Testis (tissue), 3 donors: ENCODE measurements around the gene TULP1. TPM values are rescaled to one million over a fixed set of nuclear protein-coding genes. Genes with fewer than 3 reads are reported as not detected.

ENCODE experiments used
- DNase-seq: peaks from one replicate; pipeline ENCODE4 v3.0.0-alpha.2; 2019
- H3K27ac ChIP-seq, 2 donors: fragments of 200-600 bp; sonication (generic); one replicate each; pipeline ENCODE4 v1.5.1; 2019
- H3K27me3 ChIP-seq: fragments of 200-600 bp; sonication (generic); one replicate; pipeline ENCODE4 v1.5.1; 2019
- H3K36me3 ChIP-seq: fragments of 200-600 bp; sonication (generic); one replicate; pipeline ENCODE4 v1.5.1; 2017; ENCODE audit warnings: low read depth; ENCODE audit errors: missing control alignments
- H3K4me1 ChIP-seq: fragments of 200-600 bp; sonication (generic); one replicate; pipeline ENCODE4 v1.5.1; 2019
- H3K4me3 ChIP-seq, 2 donors: fragments of 200-600 bp; sonication (generic); one replicate each; pipeline ENCODE4 v1.5.1; 2017 to 2019
- H3K9me3 ChIP-seq: fragments of 200-600 bp; sonication (generic); one replicate; pipeline ENCODE4 v1.5.1; 2017
- POLR2A ChIP-seq: fragments of 450-650 bp; IDR thresholded peaks from one replicate; pipeline ENCODE4 v1.6.1; 2017; ENCODE audit warnings: antibody characterized with exemption, mild to moderate bottlenecking, moderate library complexity
- WGBS, 2 donors: methylation state at CpG; one replicate each; pipeline ENCODE4 v1.1.5; 2018; 5-methylcytosine and 5-hydroxymethylcytosine counted together
- intact Hi-C: fragments of 100-400 bp; cut with DNase I; formaldehyde crosslinking; loops from one replicate; pipeline ENCODE4 v1.15.1; 2023; ENCODE audit warnings: low total_unique reads
- polyA plus RNA-seq: library from polyadenylated mRNA; stranded (reverse); fragments of 350-450 nt; fragmentation: Illumina TruSeq; extraction: RNeasy Lipid Tissue Mini Kit (QIAGEN cat#74804); gene quantifications from one replicate; pipeline ENCODE4 v1.2.3, GENCODE V29; 2014; ENCODE audit warnings: low read depth, low replicate concordance; ENCODE audit not compliant: insufficient read depth
- total RNA-seq, 2 donors: library from RNA; depleted of rRNA; stranded (reverse); fragments of >200 nt; gene quantifications; one replicate each; pipeline ENCODE4 v1.2.3, GENCODE V29; 2016
- TF ChIP-seq, protein P1 (sequence below), 3 experiments: fragments of 450-650 bp in 2 of 3; fragments of 200-600 bp in 1 of 3; sonication (generic) in 1 of 3; IDR thresholded peaks; one replicate each; pipeline ENCODE4 v1.5.1; 2016 to 2019; ENCODE audit warnings: antibody characterized with exemption in 3 of 3, mild to moderate bottlenecking in 2 of 3, moderate library complexity in 1 of 3

TULP1 gene
- total and polyA plus RNA-seq, 3 donors from 2014 or later, result 0.53 to 2.4 (median 0.87) TPM

GRCh38 chr6:35454391-35455110 lies 58.1 kb downstream of the TULP1 start:
- Histone ChIP-seq H3K36me3 (no peaks in the 10 kb centered on the region), H3K27ac (no peak overlapping the region), H3K27me3 (no peaks in the 10 kb centered on the region), H3K4me3 (no peak overlapping the region), H3K9me3 (no peaks in the 10 kb centered on the region), H3K4me1 (peaks cover 14% of the 10 kb centered on the region)
- no peak for TF ChIP-seq POLR2A
- TF ChIP-seq, protein P1, sequence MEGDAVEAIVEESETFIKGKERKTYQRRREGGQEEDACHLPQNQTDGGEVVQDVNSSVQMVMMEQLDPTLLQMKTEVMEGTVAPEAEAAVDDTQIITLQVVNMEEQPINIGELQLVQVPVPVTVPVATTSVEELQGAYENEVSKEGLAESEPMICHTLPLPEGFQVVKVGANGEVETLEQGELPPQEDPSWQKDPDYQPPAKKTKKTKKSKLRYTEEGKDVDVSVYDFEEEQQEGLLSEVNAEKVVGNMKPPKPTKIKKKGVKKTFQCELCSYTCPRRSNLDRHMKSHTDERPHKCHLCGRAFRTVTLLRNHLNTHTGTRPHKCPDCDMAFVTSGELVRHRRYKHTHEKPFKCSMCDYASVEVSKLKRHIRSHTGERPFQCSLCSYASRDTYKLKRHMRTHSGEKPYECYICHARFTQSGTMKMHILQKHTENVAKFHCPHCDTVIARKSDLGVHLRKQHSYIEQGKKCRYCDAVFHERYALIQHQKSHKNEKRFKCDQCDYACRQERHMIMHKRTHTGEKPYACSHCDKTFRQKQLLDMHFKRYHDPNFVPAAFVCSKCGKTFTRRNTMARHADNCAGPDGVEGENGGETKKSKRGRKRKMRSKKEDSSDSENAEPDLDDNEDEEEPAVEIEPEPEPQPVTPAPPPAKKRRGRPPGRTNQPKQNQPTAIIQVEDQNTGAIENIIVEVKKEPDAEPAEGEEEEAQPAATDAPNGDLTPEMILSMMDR (IDR thresholded peaks at IDR 0.05), result no peak
- intact Hi-C loops, result loop anchor here (5.0 kb wide), 1 partner anchor 97 kb away; no protein-coding TSS in a partner anchor
- DNase-seq, result no peak
- WGBS, 2 donors, result 91% methylated on average over 9 of the region's 9 CpGs

DNA sequence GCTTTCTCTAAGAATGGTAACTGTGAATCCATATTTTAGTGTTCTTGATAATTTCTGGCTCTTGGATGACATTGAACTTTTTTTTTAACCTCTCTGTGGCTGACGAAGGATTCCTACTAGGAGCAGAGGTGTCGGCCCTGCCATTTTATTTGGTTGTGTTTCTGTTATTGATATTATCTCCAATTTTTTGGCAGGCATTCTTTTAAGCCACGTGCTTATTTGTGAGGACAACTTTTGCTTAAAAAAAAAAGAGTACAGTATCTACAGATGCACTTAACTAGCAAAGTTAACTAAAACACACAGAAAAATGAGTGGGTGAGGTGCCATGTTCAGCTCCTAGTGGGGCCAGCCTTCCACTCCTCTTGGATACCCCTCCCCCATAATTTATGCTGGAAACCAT lies 59.5 kb downstream of the TULP1 start:
- peaks cover 14% of the 10 kb centered on the region for H3K4me1 ChIP-seq
- no peak for DNase-seq
- WGBS, 2 donors, result 8 to 11% methylated on average over 3 of the region's 3 CpGs
- H3K4me3 ChIP-seq, result peak overlapping the region; percentile 61 to 67
- no peak for TF ChIP-seq POLR2A
- TF ChIP-seq, protein P1 (IDR thresholded peaks at IDR 0.05), result no peak
- H3K36me3 ChIP-seq, result no peaks in the 10 kb centered on the region
- no peaks in the 10 kb centered on the region for H3K27me3 ChIP-seq
- intact Hi-C loops, result loop anchor here (5.0 kb wide), 1 partner anchor 96 kb away; no protein-coding TSS in a partner anchor
- no peaks in the 10 kb centered on the region for H3K9me3 ChIP-seq
- no peak overlapping the region for H3K27ac ChIP-seq

- no peaks in the 10 kb centered on the region for H3K9me3 ChIP-seq
- WGBS, 2 donors, result 1% methylated on average over 18 to 66 of the region's 87 CpGs
These were observed 60.3 kb downstream of the TULP1 start, which contains the start of gene FANCE for GRCh38 chr6:35452183-35453090. FANCE (plus strand) TSS chr6:35452338; CDS start chr6:35452546, 208 bp downstream.

GRCh38 chr6:35451354-35452182 lies 61.1 kb downstream of the TULP1 start:
- no peak for TF ChIP-seq POLR2A
- TF ChIP-seq, protein P1 (IDR thresholded peaks at IDR 0.05), result no peak
- WGBS, 2 donors, result 11 to 14% methylated on average over 20 of the region's 20 CpGs
- H3K27me3 ChIP-seq, result no peaks in the 10 kb centered on the region

More at GRCh38 chr6:35452183-35453090, 60.3 kb downstream of the TULP1 start, which contains the start of gene FANCE:
- TF ChIP-seq, protein P1 (IDR thresholded peaks at IDR 0.05), result no peak
- no peak for TF ChIP-seq POLR2A
- Histone ChIP-seq H3K36me3 (no peaks in the 10 kb centered on the region), H3K4me1 (peaks cover 14% of the 10 kb centered on the region), H3K27me3 (no peaks in the 10 kb centered on the region), H3K27ac (peak within 1 kb of the TSS in 1 of 2 donors; percentile 74), H3K4me3 (peak within 1 kb of the TSS; percentile 61 to 67)
- intact Hi-C loops, result loop anchor here (5.0 kb wide), 1 partner anchor 95 kb away; no protein-coding TSS in a partner anchor
- peak; percentile 97 for DNase-seq

More at GRCh38 chr6:35451354-35452182, 61.1 kb downstream of the TULP1 start:
- Histone ChIP-seq H3K4me3 (peak overlapping the region; percentile 61 to 67), H3K27ac (peak overlapping the region in 1 of 2 donors; percentile 74), H3K9me3 (no peaks in the 10 kb centered on the region), H3K36me3 (no peaks in the 10 kb centered on the region), H3K4me1 (peaks cover 14% of the 10 kb centered on the region)
- intact Hi-C loops, result loop anchor here (5.0 kb wide), 1 partner anchor 94 kb away; no protein-coding TSS in a partner anchor
- no peak for DNase-seq
